Stimulated activated CD4-positive, alpha-beta T cell treated with anti-CD3 and anti-CD28 coated beads, Interleukin-4, amount 100 ng/mL, for 48 hours (primary cell): ENCODE measurements around the gene LEUTX.
A peak's percentile ranks its signal among the peaks of the same experiment; 100 is the strongest.

Experiments
- DNase-seq, 2 donors: peaks; one replicate each; pipeline ENCODE4 v3.0.0-alpha.2; 2020; ENCODE audit warnings: low read depth in 2 of 2

Gene LEUTX

DNA sequence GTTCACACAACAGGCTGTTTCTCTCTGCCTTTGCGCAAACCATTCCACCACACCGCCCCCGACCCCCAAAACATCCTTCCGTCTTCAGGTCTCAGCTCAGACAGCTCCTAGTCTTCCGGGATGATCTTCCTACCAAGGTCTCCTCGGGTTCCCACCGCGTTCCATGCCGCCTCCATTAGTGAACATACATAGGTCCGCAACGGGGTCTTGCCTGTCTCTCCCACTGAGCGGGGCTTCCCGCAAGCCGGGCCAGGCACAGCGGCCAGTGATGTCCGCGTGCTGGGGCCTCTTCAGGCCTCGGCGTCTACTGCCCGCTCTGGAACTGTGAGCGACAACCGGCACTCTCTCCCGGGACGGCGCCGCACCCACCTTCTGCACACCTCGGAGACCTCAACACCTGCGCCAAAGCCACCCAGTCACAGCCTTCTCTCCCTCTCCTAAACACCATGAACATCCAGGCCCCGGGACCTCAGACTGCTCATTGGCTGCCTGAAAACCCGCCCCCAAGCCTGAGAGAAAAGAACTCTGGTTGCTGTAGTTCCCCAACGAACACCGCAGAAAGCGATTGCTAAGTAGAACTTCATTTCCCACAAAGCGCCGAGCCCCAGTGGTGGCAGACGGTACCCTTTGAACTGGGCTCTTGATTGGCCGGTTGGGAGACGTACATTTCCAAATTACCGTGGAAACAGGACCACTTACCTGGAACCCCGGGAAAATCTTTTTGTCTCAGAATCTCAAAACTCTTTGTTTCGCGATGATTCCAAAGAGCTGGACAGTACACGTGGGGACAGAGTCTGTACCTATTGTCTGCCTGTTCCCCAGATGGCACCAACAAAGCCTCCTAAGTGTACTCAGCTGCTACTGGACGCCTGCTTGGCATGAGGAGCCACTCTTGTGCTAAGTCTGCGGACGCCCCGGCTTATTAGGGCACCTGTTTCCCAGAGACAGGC lies 45.8 kb downstream of the LEUTX start:
- peak; percentile 80 to 85 for DNase-seq

DNA sequence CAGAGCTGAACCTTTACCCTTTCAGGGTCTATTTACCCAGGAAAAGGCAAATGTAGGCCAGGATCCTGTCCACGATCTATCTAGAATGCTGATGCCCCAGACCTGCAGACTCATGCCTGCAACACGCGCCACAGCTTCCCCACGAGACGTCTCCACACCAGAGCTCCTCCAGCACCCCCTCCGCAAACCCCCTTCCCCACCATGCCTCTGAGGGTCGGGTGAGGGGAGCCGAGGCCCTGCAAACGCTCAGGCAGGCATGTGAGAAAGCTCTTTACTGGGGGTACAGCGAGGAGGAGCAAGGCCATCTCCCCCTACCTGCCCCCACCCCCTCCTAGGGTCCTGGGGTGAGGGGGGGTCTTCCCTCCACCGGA lies 46.4 kb downstream of the LEUTX start:
- DNase-seq, result no peak

DNA sequence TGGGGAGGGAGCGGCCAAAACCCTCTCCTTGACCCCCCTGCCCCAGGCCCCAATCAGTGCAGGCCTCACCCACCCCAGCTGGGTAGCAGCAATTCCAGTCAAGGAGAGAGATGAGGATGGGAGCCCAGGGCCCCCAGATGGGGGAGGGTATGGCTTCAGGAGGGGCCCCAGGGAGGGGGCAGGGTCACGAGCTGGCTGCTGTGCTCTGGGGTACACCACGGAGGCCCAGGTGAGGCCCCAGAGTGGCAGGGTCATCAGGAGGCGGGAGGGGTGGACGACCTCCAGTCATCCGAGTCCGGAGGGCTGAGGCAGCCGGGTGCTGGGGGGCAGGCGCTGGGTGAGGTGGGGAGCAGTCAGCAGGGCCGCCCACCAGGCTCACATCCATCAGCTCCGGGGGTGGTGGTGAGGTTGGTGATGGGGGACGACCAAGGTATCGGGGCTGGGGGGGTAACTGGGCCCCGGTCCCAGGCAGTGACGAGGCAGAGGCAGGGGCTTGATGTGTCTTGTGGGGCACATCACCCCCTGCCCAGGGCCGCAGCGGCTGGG lies 47.0 kb downstream of the LEUTX start:
- DNase-seq, result no peak

DNA sequence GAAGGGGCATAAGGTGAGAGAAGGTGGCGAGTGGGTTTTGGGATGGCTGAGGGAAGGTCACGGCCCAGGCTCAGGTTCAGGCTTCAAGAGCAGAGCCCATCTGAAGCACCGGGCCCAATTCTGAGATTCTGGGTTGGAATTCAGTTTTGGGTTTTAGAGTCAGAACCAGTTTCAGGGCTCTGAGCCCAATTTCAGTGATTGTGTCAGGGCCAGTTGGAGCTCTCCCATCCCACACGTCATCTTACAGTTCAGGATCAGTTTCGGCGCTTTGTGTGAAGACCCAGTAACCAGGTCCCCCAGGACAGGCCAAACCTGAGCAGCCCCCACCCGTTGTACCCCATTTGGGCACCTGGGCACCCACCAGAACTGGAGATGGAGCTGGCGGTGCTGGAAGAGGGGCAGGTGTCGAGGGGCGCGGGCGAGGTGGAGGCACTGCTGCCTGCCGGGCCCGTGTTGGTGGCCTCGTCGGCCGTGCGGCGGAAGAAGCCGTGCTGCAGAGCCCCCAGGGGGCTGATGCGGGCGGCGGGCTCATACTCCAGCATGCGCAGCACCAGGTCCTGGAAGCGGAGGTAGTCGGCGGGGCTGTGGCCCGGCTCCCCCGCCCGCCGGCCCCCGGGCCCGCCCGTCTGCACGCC lies 47.8 kb downstream of the LEUTX start:
- no peak for DNase-seq

DNA sequence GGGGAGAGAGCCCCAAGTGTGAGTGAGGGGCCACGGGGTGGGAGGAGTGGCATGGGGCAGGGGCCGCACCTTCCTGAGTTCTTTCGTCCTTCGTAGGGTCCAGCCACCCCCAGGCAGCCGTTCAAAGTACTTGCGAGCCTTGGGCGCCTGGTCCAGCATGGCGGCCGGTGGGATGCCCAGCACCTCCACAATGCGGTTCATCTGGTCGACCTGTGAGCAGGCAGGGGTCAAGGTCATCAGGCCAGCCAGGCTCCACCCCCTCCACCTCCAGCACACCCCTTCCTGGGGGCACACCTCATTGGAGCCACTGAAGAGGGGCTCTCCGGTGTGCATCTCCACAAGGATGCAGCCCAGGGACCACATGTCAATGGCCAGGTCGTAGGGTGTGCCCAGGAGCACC lies 48.6 kb downstream of the LEUTX start:
- no peak for DNase-seq

DNA sequence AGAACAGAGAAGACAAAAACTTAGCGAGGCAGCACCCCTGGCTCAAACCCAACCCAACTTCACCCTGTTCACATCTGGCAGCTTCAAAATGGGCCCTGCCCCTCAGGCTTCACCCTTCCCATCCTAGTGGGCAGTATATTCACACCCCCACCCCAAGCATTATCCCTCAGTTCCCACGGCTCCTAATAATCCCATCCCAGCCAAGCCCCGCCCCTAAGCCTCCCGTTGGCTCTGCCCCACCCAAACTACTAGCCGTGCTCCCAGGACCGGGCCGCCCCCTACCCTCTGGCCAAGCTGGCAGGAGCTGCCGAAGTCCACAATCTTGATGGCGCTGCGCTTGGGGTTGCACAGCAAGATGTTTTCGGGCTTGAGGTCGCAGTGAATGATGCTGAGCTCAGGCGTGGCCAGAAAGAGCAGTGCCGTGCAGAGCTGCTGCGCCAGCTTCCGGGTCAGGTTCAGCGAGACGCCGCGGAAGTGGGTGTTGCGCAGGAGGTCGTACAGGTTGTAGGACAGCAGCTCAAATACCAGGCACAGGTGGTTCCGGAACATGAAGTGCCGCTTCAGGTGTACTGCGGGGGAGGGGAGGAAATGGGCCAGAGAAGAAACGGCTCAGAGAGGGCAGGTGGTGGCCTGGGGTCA lies 49.5 kb downstream of the LEUTX start:
- no peak for DNase-seq

DNA sequence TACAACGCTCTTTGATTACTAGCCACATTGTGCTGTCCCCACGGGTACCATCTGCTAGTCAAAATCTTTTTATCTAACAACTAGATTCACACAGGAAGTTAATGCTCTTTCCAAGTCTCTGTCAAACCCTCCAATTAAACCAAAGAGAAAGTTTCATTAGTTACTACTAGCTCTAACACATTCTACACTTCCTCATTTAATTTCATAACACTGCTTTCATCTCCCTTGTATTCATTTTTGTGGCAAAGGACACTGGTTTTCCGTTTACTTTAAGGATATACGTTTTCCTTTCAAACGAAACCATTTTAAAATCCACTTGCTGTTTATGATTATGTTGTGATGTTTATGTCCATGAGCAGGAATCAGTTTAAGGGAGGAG lies 50.0 kb downstream of the LEUTX start:
- DNase-seq, result no peak

DNA sequence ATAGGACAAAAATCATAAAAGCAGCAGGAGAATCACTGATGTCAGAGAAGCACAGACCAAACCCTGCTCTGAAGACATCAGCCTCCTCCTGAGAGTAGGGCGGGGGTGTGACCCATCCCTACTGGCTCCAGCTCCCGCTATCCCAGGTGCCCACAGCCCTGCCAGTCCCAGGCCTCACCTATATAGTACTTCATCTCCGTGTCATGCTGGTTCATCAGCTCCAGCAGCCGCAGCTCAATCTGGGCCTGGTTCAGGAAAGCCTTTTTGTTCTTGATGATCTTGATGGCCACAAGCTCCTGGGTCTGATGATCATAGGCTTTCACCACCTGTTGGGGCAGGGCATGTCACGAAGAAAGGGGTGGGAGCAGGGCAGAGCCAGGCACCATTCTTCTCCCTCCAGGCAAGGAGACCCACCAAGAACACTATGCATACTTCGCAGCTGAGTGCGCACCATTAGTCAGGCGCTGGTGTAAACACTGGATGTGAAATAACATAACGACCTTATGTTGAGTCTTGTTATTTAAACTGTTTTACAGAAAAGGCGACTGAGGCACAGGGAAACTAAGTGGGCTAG lies 51.1 kb downstream of the LEUTX start:
- DNase-seq, result no peak

DNA sequence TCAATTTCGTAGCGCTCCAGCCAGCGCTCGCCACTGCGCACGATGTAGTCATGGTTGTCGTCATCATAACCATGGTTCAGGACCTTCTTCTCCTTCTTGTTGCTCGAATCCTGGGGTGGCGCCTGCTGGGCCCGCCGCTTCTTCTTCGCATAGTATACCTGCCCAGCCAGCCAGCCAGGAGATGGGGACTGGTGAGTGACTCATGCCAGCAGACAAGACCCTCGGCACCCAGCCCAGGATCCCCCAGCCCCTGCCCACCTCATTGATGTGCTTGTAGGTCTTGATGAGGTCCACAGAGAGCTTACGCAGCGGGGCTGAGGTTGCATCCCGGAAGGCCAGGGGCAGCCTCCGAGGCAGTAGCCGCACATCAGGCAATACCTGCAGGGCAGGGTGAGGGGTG lies 51.8 kb downstream of the LEUTX start:
- DNase-seq, result no peak

DNA sequence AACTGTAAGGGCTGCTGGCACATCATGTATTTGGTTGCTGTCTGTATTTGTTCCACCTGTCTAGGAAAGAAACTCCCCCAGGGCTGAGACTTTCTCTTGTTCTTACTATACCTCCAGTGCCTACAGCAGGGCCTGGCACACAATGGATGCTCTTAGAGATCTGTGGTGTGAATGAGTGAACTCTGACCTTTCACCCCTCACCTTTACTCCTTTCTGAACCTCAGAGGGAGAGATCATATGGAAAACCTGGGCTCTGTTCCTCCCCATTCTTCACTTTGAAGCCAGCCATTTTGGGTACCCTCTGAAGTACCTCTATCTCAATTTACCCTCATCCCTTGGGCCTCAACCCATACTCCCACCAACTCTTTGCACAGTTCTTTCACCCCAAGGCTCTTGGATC lies 52.2 kb downstream of the LEUTX start:
- DNase-seq, result no peak

DNA sequence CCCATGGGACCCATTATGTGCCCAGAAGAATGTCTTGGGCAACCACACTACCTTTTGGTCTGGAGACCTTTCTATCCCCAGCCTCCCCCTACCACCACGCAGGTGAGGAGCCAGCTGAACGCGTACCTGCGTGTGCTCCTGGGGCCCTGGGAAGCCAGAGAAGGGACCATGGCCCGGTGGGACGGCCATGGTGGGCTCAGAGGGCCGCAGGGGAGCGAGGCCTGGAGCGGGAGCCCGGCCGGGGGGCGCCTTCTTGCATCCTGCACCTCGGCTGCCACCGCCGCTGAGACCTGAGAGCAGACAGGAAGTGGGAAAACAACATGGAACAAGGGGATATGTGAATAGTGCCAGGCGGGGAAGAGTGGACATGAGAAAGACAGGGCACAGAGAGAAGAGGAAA lies 53.0 kb downstream of the LEUTX start:
- DNase-seq, result no peak

DNA sequence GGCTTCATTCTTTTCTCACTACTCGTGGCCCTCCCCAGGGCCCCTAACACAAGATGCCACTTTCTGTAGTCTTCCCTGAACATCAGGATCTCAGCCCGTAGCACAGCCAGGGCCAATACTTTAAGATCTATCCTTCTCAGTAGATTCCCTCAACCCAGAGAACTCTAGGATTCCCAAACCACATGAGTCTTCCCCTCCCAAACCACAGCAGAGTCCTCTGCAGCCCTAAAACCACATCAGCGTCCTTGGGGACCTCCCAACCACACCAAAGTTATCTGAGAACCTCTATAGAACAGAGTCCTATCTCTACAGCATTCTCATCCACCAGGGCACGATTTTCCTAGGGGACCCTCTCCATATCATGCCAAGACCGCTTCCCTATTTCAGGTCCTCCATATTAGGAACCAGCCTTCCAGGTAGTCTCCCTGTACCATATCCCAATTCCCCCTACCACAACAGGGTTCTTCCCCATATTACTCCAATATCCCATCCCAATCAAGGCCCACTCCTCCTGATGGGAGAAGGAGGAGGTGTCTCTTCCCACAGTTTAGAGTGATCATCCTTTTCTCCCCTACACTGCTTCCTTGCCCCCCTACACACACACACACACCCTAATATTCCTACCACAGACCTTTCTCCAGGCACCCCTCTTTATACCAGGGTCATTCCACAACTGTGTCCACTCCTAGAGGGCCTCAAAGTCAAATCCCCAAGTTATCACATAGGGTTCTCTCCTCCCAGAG lies 53.9 kb downstream of the LEUTX start:
- no peak for DNase-seq

DNA sequence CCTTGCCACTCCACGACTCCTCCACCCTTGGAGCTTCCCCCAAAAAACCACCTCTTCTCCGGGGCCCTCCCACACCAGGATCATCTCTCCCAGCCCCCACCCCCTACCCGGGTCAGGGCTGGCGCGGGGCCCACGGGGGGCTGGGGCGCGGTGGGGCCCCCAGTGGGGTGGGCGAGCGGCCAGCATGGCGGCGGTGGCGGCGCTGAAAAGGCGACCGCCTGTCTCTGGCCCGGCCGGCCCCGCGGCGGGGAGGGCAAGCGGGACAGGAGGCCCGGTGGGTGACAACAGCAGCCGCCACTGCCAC lies 54.5 kb downstream of the LEUTX start:
- DNase-seq, result no peak

DNA sequence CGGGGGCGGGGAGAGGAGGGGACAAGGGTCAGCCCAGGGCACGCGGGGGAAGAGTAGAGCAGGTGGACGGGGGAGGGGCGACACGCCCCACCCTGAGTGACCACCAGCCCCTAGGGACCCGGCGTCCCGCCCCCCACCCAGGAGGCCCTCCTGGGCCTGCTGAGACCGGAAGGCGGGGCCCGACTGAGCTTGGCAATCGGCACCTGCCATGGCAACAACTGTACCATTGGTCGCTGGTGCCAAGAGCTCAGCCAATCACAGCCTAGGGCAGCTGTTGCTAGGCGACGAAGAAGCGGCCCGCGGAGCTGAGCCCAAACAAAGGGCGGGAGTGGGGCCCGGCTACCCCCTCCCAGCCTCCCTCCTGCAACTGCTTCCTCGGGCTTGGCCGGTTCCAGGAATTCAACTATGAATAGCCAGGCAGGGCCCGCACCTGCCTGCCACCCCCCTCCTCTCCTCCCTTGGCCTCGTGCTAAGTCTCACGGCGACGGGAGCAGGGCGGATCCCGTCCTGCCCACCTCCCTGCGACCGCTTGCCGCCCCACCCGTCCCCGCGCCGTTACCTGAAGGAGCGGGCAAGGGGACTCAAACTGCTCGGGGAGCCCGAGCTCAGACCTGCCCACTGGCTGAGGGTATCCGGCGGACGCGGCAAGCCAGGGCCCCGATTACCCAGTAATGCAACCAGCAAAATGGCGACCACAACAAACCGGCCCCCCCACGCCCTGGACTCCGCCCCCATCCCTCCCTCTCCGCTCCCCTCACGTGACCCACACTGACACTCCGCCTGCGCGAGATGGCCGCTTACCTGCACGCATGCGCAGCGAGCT lies 55.0 kb downstream of the LEUTX start, which contains the start of gene DYRK1B:
Gene DYRK1B (minus strand): TSS at position 699 of the 823 bp plus-strand sequence. CDS start 2,295 bp downstream, outside the sequence.
- peak; percentile 94 to 95 for DNase-seq

DNA sequence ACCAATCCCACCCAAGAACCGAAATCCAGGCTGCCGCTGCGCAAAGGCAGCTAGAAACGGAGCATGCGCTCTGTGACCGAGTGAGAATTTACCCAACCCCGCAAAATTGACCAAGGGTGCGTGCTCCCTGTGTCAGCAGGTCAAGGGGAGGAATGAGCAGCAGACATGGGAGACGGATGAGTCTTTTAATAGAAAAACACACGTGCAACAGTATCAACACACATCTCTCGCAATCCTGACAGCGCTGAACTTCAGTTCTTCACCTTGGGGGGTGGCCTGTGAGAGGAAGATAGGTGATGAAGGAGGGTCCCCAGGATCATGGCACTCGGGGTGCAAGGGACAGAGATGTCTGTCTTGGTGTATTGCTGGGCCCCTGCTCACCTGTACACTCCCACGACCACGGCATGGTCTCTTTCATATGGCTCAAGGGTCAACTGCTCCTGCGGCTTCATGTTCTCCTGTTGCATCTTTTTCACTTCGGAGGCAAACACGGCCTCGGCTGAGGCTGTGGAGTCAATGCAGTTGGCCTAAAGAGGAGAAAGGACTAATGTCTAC lies 55.7 kb downstream of the LEUTX start:
- no peak for DNase-seq
